GM23338 (cell line): ENCODE data around the gene HJURP. TPM values are rescaled to one million over a fixed set of nuclear protein-coding genes. Genes with fewer than 3 reads are reported as not detected.

Experiments
- ATAC-seq: fragments of 200-7000 bp; cut with Tn5 transposase; 3 replicates; pipeline ENCODE4 v1.9.1; 2020
- DNase-seq: peaks from one replicate; pipeline ENCODE4 v3.0.0-alpha.2; 2015; ENCODE audit warnings: low spot score
- H2AFZ ChIP-seq: fragments of 200-600 bp; sonication (generic); 2 replicates; pipeline ENCODE4 v1.8.0; 2016; ENCODE audit warnings: antibody characterized with exemption, mild to moderate bottlenecking, moderate library complexity
- H3F3A ChIP-seq: fragments of 200-600 bp; sonication (generic); replicated peaks from 2 replicates; pipeline ENCODE4 v1.8.0; 2017; ENCODE audit warnings: antibody characterized with exemption, mixed run types, low read depth
- H3K27ac ChIP-seq: fragments of 200-600 bp; sonication (generic); 2 replicates; pipeline ENCODE4 v1.6.1; 2016; ENCODE audit warnings: low read depth
- H3K27me3 ChIP-seq: fragments of 200-600 bp; sonication (generic); 2 replicates; pipeline ENCODE4 v1.8.0; 2016; ENCODE audit warnings: mild to moderate bottlenecking, mixed run types, moderate library complexity; ENCODE audit not compliant: insufficient read depth
- H3K36me3 ChIP-seq: fragments of 200-600 bp; sonication (generic); 2 replicates; pipeline ENCODE4 v1.8.0; 2016; ENCODE audit warnings: mild to moderate bottlenecking; ENCODE audit not compliant: insufficient read depth
- H3K4me1 ChIP-seq: fragments of 200-600 bp; sonication (generic); 2 replicates; pipeline ENCODE4 v1.8.0; 2016; ENCODE audit warnings: mild to moderate bottlenecking, moderate library complexity; ENCODE audit not compliant: insufficient read depth
- H3K4me2 ChIP-seq: fragments of 200-600 bp; sonication (generic); 2 replicates; pipeline ENCODE4 v1.7.1; 2017; ENCODE audit warnings: mixed run types
- H3K4me3 ChIP-seq: fragments of 200-600 bp; sonication (generic); 2 replicates; pipeline ENCODE4 v1.6.1; 2016; ENCODE audit warnings: mixed run types
- H3K79me2 ChIP-seq: fragments of 200-600 bp; sonication (generic); replicated peaks from 2 replicates; pipeline ENCODE4 v1.8.0; 2017; ENCODE audit warnings: mild to moderate bottlenecking; ENCODE audit not compliant: insufficient read depth
- H3K9me2 ChIP-seq: fragments of 200-600 bp; sonication (generic); 2 replicates; pipeline ENCODE4 v1.8.0; 2017; ENCODE audit not compliant: insufficient read depth
- H4K20me1 ChIP-seq: fragments of 200-600 bp; sonication (generic); replicated peaks from 2 replicates; pipeline ENCODE4 v1.8.0; 2017; ENCODE audit warnings: mild to moderate bottlenecking; ENCODE audit not compliant: insufficient read depth
- H3K27ac Mint-ChIP-seq: 2 replicates; pipeline ENCODE4 v1.8.0; 2020; ENCODE audit warnings: inconsistent platforms, mild to moderate bottlenecking, moderate library complexity, mixed read lengths
- H3K27me3 Mint-ChIP-seq: 3 replicates; pipeline ENCODE4 v1.8.0; 2022; ENCODE audit warnings: low read depth, mild to moderate bottlenecking, moderate library complexity, mixed read lengths, inconsistent platforms; ENCODE audit not compliant: insufficient read depth, poor library complexity
- H3K36me3 Mint-ChIP-seq: 3 replicates; pipeline ENCODE4 v1.8.0; 2021; ENCODE audit warnings: low read depth, mild to moderate bottlenecking, inconsistent platforms, moderate library complexity, mixed read lengths
- H3K4me1 Mint-ChIP-seq: 3 replicates; pipeline ENCODE4 v1.8.0; 2020; ENCODE audit warnings: mild to moderate bottlenecking, inconsistent platforms, mixed read lengths
- H3K4me3 Mint-ChIP-seq: 3 replicates; pipeline ENCODE4 v1.8.0; 2021; ENCODE audit warnings: moderate library complexity, mild to moderate bottlenecking, inconsistent platforms, mixed read lengths
- H3K9me3 Mint-ChIP-seq: 3 replicates; pipeline ENCODE4 v1.8.0; 2020; ENCODE audit warnings: moderate library complexity, mild to moderate bottlenecking, inconsistent platforms, mixed read lengths
- CREB1 ChIP-seq: fragments of 250-450 bp; sonication (Bioruptor Pico); IDR thresholded peaks from 2 replicates; pipeline ENCODE4 v1.5.0; 2020; ENCODE audit warnings: low read depth, mild to moderate bottlenecking, moderate library complexity
- CTCF ChIP-seq, 2 experiments: fragments of 200-600 bp in 1 of 2; sonication (generic) in 1 of 2; conservative IDR thresholded peaks; 2 replicates each; pipeline versions ENCODE4 v1.5.1 to v1.6.1; 2016 to 2017; ENCODE audit warnings: antibody characterized with exemption in 2 of 2, low read depth in 2 of 2, mild to moderate bottlenecking in 2 of 2, moderate library complexity in 1 of 2
- ETS1 ChIP-seq: IDR thresholded peaks from 2 replicates; pipeline ENCODE4 v1.6.1; 2016; ENCODE audit warnings: antibody characterized with exemption
- EZH2 ChIP-seq: fragments of 200-600 bp; sonication (generic); IDR thresholded peaks from one replicate; pipeline ENCODE4 v1.8.0; 2017; ENCODE audit warnings: antibody characterized with exemption, mild to moderate bottlenecking, low read depth; ENCODE audit not compliant: unreplicated experiment
- EZH2phosphoT487 ChIP-seq: fragments of 200-600 bp; sonication (generic); IDR thresholded peaks from one replicate; pipeline ENCODE4 v1.8.1; 2018; ENCODE audit warnings: antibody characterized with exemption; ENCODE audit not compliant: unreplicated experiment
- JUNB ChIP-seq: IDR thresholded peaks from one replicate; pipeline ENCODE4 v1.6.1; 2016; ENCODE audit warnings: antibody characterized with exemption; ENCODE audit not compliant: unreplicated experiment
- NANOG ChIP-seq: IDR thresholded peaks from 2 replicates; pipeline ENCODE4 v1.6.1; 2016; ENCODE audit warnings: antibody characterized with exemption, borderline replicate concordance
- POLR2AphosphoS5 ChIP-seq: IDR thresholded peaks from 2 replicates; pipeline ENCODE4 v1.6.1; 2016; ENCODE audit warnings: antibody characterized with exemption, low read depth
- REST ChIP-seq: IDR thresholded peaks from one replicate; pipeline ENCODE4 v1.6.1; 2018; ENCODE audit warnings: antibody characterized with exemption; ENCODE audit not compliant: unreplicated experiment
- STAT1 ChIP-seq: IDR thresholded peaks from one replicate; pipeline ENCODE4 v1.6.1; 2016; ENCODE audit warnings: antibody characterized with exemption; ENCODE audit not compliant: unreplicated experiment
- ZNF114 ChIP-seq: fragments of 250-450 bp; sonication (Bioruptor Pico); IDR thresholded peaks from 2 replicates; pipeline ENCODE4 v1.5.0; 2020; ENCODE audit warnings: mild to moderate bottlenecking, moderate library complexity
- ZNF331 ChIP-seq: fragments of 250-450 bp; sonication (Bioruptor Pico); IDR thresholded peaks from 2 replicates; pipeline ENCODE4 v1.5.0; 2020; ENCODE audit warnings: low read depth, mild to moderate bottlenecking, moderate library complexity
- ZNF462 ChIP-seq: fragments of 250-450 bp; sonication (Bioruptor Pico); IDR thresholded peaks from 2 replicates; pipeline ENCODE4 v1.5.0; 2020; ENCODE audit warnings: mild to moderate bottlenecking, moderate library complexity
- polyA plus RNA-seq: library from polyadenylated mRNA; unstranded; fragments of >200 nt; fragmentation: Nextera tagmentation; extraction: Ambion mirVana; gene quantifications from 2 replicates; pipeline ENCODE4 v1.2.1, GENCODE V29; 2016
- total RNA-seq: library from RNA; depleted of rRNA; stranded (reverse); fragments of >200 nt; shearing (Covaris generic); gene quantifications from 2 replicates; pipeline ENCODE4 v1.2.3, GENCODE V29; 2014

HJURP gene
- total and polyA plus RNA-seq, 2 experiments from 2014 or later = 42.9 to 49.2 TPM

GRCh38 chr2:233901884-233902283 is 47.5 kb upstream of the HJURP start:
- Mint-ChIP-seq H3K9me3 (no peaks in the 10 kb centered on the region; the same call in 2 of the 3 replicates), H3K27me3 (no peaks in the 10 kb centered on the region)

More at GRCh38 chr2:233901884-233902283, 47.5 kb upstream of the HJURP start:
- H3K4me3 ChIP-seq = no peak overlapping the region
- H3K9me2 ChIP-seq = peaks cover 4% of the 10 kb centered on the region; the same call in 1 of the 2 replicates
- ATAC-seq = no peak
- no peaks in the 10 kb centered on the region for H3K4me1 ChIP-seq
- no peak overlapping the region for H3K4me3 Mint-ChIP-seq
- no peak overlapping the region for H3K4me2 ChIP-seq
- H3K27me3 ChIP-seq = no peaks in the 10 kb centered on the region
- no peak for DNase-seq
- no peaks in the 10 kb centered on the region for H3F3A ChIP-seq
- no peaks in the 10 kb centered on the region for H3K36me3 Mint-ChIP-seq
- H3K79me2 ChIP-seq = no peaks in the 10 kb centered on the region
- no peak overlapping the region for H3K27ac Mint-ChIP-seq
- H4K20me1 ChIP-seq = no peaks in the 10 kb centered on the region
- H2AFZ ChIP-seq = no peak overlapping the region
- no peaks in the 10 kb centered on the region for H3K4me1 Mint-ChIP-seq
- TF ChIP-seq ZNF114 (no peak), REST (no peak), EZH2phosphoT487 (no peak), JUNB (no peak), ETS1 (no peak), POLR2AphosphoS5 (no peak), NANOG (no peak), ZNF462 (CRISPR knock-in tag) (no peak), ZNF331 (CRISPR knock-in tag) (no peak), CTCF (conservative IDR thresholded peaks at IDR 0.05; ENCODE audit: low read depth in 2 of 2) (no peak), EZH2 (no peak), STAT1 (no peak), CREB1 (CRISPR knock-in tag) (no peak)
- no peak overlapping the region for H3K27ac ChIP-seq
- no peaks in the 10 kb centered on the region for H3K36me3 ChIP-seq
